Chondrocyte (in vitro differentiated cells): ENCODE measurements around the gene RPA3. TPM values are rescaled to one million over a fixed set of nuclear protein-coding genes. Genes with fewer than 3 reads are reported as not detected.

ENCODE experiments used
- DNase-seq: peaks from one replicate; pipeline ENCODE4 v3.0.0; 2021; ENCODE audit warnings: mixed read lengths, low spot score
- H3K27ac Mint-ChIP-seq: one replicate; pipeline ENCODE4 v1.8.0; 2021; ENCODE audit warnings: mild to moderate bottlenecking, moderate library complexity, mixed read lengths; ENCODE audit not compliant: unreplicated experiment
- H3K27me3 Mint-ChIP-seq: 2 replicates; pipeline ENCODE4 v1.8.0; 2021; ENCODE audit warnings: low read depth, mixed read lengths
- H3K36me3 Mint-ChIP-seq: 2 replicates; pipeline ENCODE4 v1.8.0; 2021; ENCODE audit warnings: low read depth, mixed read lengths
- H3K4me1 Mint-ChIP-seq: 2 replicates; pipeline ENCODE4 v1.8.0; 2021; ENCODE audit warnings: low read depth, mild to moderate bottlenecking, mixed read lengths
- H3K4me3 Mint-ChIP-seq: one replicate; pipeline ENCODE4 v1.8.0; 2021; ENCODE audit warnings: mild to moderate bottlenecking, moderate library complexity, mixed read lengths; ENCODE audit not compliant: unreplicated experiment
- H3K9me3 Mint-ChIP-seq: 2 replicates; pipeline ENCODE4 v1.8.0; 2021; ENCODE audit warnings: low read depth, mixed read lengths
- CTCF ChIP-seq: fragments of 200-600 bp; sonication (generic); IDR thresholded peaks from 2 replicates; pipeline ENCODE4 v1.5.0; 2021; ENCODE audit warnings: antibody characterized with exemption, mild to moderate bottlenecking, moderate library complexity
- total RNA-seq: library from RNA; stranded (reverse); gene quantifications from 3 replicates; pipeline ENCODE4 v1.2.1, GENCODE V29; 2021

Gene RPA3
- total RNA-seq, 1 donor from 2014 or later, result 8.3 TPM

- peaks cover 5% of the 10 kb centered on the region for H3K9me3 Mint-ChIP-seq
- peaks cover 57% of the 10 kb centered on the region for H3K4me1 Mint-ChIP-seq
- H3K36me3 Mint-ChIP-seq, result no peaks in the 10 kb centered on the region
- no peaks in the 10 kb centered on the region for H3K27me3 Mint-ChIP-seq
- DNase-seq, result no peak
- H3K4me3 Mint-ChIP-seq, result no peak overlapping the region
- peak overlapping the region; percentile 91 for H3K27ac Mint-ChIP-seq
- TF ChIP-seq CTCF, result no peak
These were observed 21.8 kb downstream of the RPA3 start for GRCh38 chr7:7696458-7697119.

GRCh38 chr7:7695111-7695817, 23.1 kb downstream of the RPA3 start:
- no peak for DNase-seq
- no peak for TF ChIP-seq CTCF
- Mint-ChIP-seq H3K4me3 (no peak overlapping the region), H3K27ac (peak overlapping the region; percentile 73), H3K27me3 (no peaks in the 10 kb centered on the region), H3K9me3 (peaks cover 5% of the 10 kb centered on the region), H3K4me1 (peaks cover 57% of the 10 kb centered on the region), H3K36me3 (no peaks in the 10 kb centered on the region)

GRCh38 chr7:7694542-7694941, 23.9 kb downstream of the RPA3 start:
- peaks cover 5% of the 10 kb centered on the region for H3K9me3 Mint-ChIP-seq
- H3K4me1 Mint-ChIP-seq, result peaks cover 52% of the 10 kb centered on the region
- no peak for DNase-seq
- TF ChIP-seq CTCF, result no peak
- H3K36me3 Mint-ChIP-seq, result no peaks in the 10 kb centered on the region
- no peak overlapping the region for H3K4me3 Mint-ChIP-seq
- H3K27ac Mint-ChIP-seq, result peak overlapping the region; percentile 73
- H3K27me3 Mint-ChIP-seq, result no peaks in the 10 kb centered on the region

GRCh38 chr7:7693881-7694280, 24.5 kb downstream of the RPA3 start:
- no peaks in the 10 kb centered on the region for H3K27me3 Mint-ChIP-seq
- H3K4me3 Mint-ChIP-seq, result no peak overlapping the region
- peaks cover 5% of the 10 kb centered on the region for H3K9me3 Mint-ChIP-seq
- peak overlapping the region; percentile 32 for H3K27ac Mint-ChIP-seq
- no peaks in the 10 kb centered on the region for H3K36me3 Mint-ChIP-seq
- peaks cover 49% of the 10 kb centered on the region for H3K4me1 Mint-ChIP-seq
- no peak for TF ChIP-seq CTCF
- DNase-seq, result no peak

GRCh38 chr7:7688956-7689355, 29.5 kb downstream of the RPA3 start:
- Mint-ChIP-seq H3K4me3 (no peak overlapping the region), H3K27me3 (no peaks in the 10 kb centered on the region)

More at GRCh38 chr7:7688956-7689355, 29.5 kb downstream of the RPA3 start:
- TF ChIP-seq CTCF, result no peak
- Mint-ChIP-seq H3K36me3 (no peaks in the 10 kb centered on the region), H3K4me1 (peaks cover 24% of the 10 kb centered on the region), H3K27ac (no peak overlapping the region), H3K9me3 (no peaks in the 10 kb centered on the region)
- no peak for DNase-seq
